GM12878 (cell line): Measurements from ENCODE around the gene METRN. TPM values are rescaled to one million over a fixed set of nuclear protein-coding genes. Genes with fewer than 3 reads are reported as not detected.

ENCODE experiments used
- ATAC-seq: fragments of 200-7000 bp; cut with Tn5 transposase; 3 replicates; pipeline ENCODE4 v1.9.1; 2020; ENCODE audit warnings: mild to moderate bottlenecking, moderate library complexity
- BruUV-seq: library from RNA; stranded (reverse); fragments of 400-500 nt; replicated peaks from 2 replicates; lab custom pipeline; 2021; lab: Mats Ljungman, UMichigan
- CTCF ChIA-PET: fragments of 300-600 bp; sonication (Branson Sonifier 250); formaldehyde crosslinking; extraction: SDS; loops from one replicate; lab custom pipeline; 2021; ENCODE audit warnings: inconsistent platforms; lab: Yijun Ruan, JAX
- POLR2A ChIA-PET: fragments of 350-600 bp; formaldehyde crosslinking; extraction: SDS; loops from one replicate; lab custom pipeline; 2021; ENCODE audit warnings: inconsistent platforms; lab: Charles Lee
- RAD21 ChIA-PET: fragments of 300-600 bp; sonication (Branson Sonifier 250); formaldehyde crosslinking; loops from one replicate; lab custom pipeline; 2023; ENCODE audit warnings: antibody characterized with exemption; ENCODE audit not compliant: unreplicated experiment; lab: Charles Lee
- SMC1A ChIA-PET: fragments of 300-600 bp; sonication (Branson Sonifier 250); formaldehyde crosslinking; loops from one replicate; lab custom pipeline; 2023; ENCODE audit not compliant: unreplicated experiment, uncharacterized antibody; lab: Charles Lee
- DNase-seq: peaks from one replicate; pipeline ENCODE4 v3.0.0-alpha.2; 2011; ENCODE audit warnings: low read depth, low spot score
- FAIRE-seq: peaks from 3 replicates; lab custom pipeline; 2011; peaks lifted over from hg19 to GRCh38; lab: Jason Lieb, UNC
- H2AFZ ChIP-seq: 2 replicates; pipeline ENCODE4 v1.6.0; 2011; ENCODE audit warnings: low read depth, low read length, control low read depth; ENCODE audit not compliant: control insufficient read depth
- H3K27ac ChIP-seq: 2 replicates; pipeline ENCODE4 v1.5.1; 2011; ENCODE audit warnings: control low read depth; ENCODE audit not compliant: control insufficient read depth, insufficient read depth
- H3K27me3 ChIP-seq, 2 experiments: replicated peaks in 1 of 2; 2 replicates each; pipeline versions ENCODE4 v1.6.0 to v1.6.1; 2011; ENCODE audit warnings: low read length in 1 of 2; ENCODE audit not compliant: control insufficient read depth in 2 of 2, insufficient read depth in 2 of 2
- H3K36me3 ChIP-seq, 2 experiments: 2 replicates each; pipeline ENCODE4 v1.5.1; 2011; ENCODE audit warnings: low read length in 1 of 2; ENCODE audit not compliant: control insufficient read depth in 2 of 2, insufficient read depth in 2 of 2
- H3K4me1 ChIP-seq: 2 replicates; pipeline ENCODE4 v1.6.1; 2011; ENCODE audit warnings: mild to moderate bottlenecking, low read length, moderate library complexity, mixed read lengths; ENCODE audit not compliant: control insufficient read depth, insufficient read depth
- H3K4me2 ChIP-seq: 2 replicates; pipeline ENCODE4 v1.6.0; 2011; ENCODE audit warnings: control low read depth; ENCODE audit not compliant: control insufficient read depth, insufficient read depth
- H3K4me3 ChIP-seq: fragments of 200-600 bp; sonication (generic); 2 replicates; pipeline ENCODE4 v1.5.1; 2016
- H3K79me2 ChIP-seq: 2 replicates; pipeline ENCODE4 v1.6.0; 2011; ENCODE audit warnings: low read length; ENCODE audit not compliant: control insufficient read depth, insufficient read depth
- H3K9ac ChIP-seq: 2 replicates; pipeline ENCODE4 v1.8.0; 2011; ENCODE audit warnings: low read length, control low read depth, mixed read lengths; ENCODE audit not compliant: control insufficient read depth, insufficient read depth
- H3K9me3 ChIP-seq: replicated peaks from 3 replicates; pipeline ENCODE4 v1.5.1; 2011; ENCODE audit warnings: mild to moderate bottlenecking, low read length; ENCODE audit not compliant: control insufficient read depth, insufficient read depth
- H4K20me1 ChIP-seq: 2 replicates; pipeline ENCODE4 v1.6.0; 2011; ENCODE audit not compliant: control insufficient read depth, insufficient read depth
- CUX1 ChIP-seq: IDR thresholded peaks from 2 replicates; pipeline ENCODE4 v1.6.1; 2012; ENCODE audit warnings: improper control_type of control experiment, low read depth, low read length; ENCODE audit not compliant: insufficient replicate concordance
- EZH2 ChIP-seq: IDR thresholded peaks from 2 replicates; pipeline ENCODE4 v1.6.1; 2012; ENCODE audit warnings: low read depth, mild to moderate bottlenecking, control low read depth, inconsistent platforms, low read length, borderline replicate concordance; ENCODE audit not compliant: control insufficient read depth
- WGBS: methylation state at CpG from one replicate; pipeline ENCODE4 v1.1.6; 2016; ENCODE audit warnings: low lambda C conversion rate; ENCODE audit not compliant: insufficient replicate concordance, insufficient coverage; ENCODE audit errors: missing lambda C conversion rate; 5-methylcytosine and 5-hydroxymethylcytosine counted together
- in situ Hi-C: fragments of 300-500 bp; cut with MboI; formaldehyde crosslinking; loops from 9 replicates; pipeline ENCODE4 v1.14.3; 2018; ENCODE audit warnings: mixed read lengths
- intact Hi-C: fragments of 100-400 bp; cut with micrococcal nuclease; formaldehyde crosslinking; loops from one replicate; pipeline ENCODE4 v1.14.2; 2022; ENCODE audit not compliant: unreplicated experiment
- polyA plus RNA-seq, 11 experiments: library from polyadenylated mRNA; depleted of rRNA in 4 of 11; unstranded in 6 of 11; stranded (reverse) in 5 of 11; fragments of >200 nt; fragmentation: Nextera tagmentation in 4 of 11; fragmentation: Illumina TruSeq in 1 of 11; extraction: Ambion mirVana in 4 of 11; extraction: Trizol in 1 of 11; gene quantifications; 1 replicate in 1 of 11; 2 replicates in 10 of 11; pipeline versions ENCODE4 v1.2.1 to v1.2.3, GENCODE V29; 2011 to 2016; ENCODE audit warnings: inconsistent platforms in 2 of 11, missing spikeins in 2 of 11, low read depth in 1 of 11
- total RNA-seq, 4 experiments: library from RNA; depleted of rRNA in 3 of 4; stranded (reverse); fragments of >200 nt in 3 of 4; fragmentation: Illumina TruSeq in 1 of 4; extraction: Trizol in 1 of 4; gene quantifications; 2 replicates each; pipeline versions ENCODE4 v1.2.1 to v1.2.3, GENCODE V29; 2013 to 2021

METRN gene
- total and polyA plus RNA-seq, 10 of the 15 experiments (the other 5 are each of a cell fraction or from before 2014, with no cell fraction given): 0.11 to 12.8 (median 1.1) TPM; not detected in 1

DNA sequence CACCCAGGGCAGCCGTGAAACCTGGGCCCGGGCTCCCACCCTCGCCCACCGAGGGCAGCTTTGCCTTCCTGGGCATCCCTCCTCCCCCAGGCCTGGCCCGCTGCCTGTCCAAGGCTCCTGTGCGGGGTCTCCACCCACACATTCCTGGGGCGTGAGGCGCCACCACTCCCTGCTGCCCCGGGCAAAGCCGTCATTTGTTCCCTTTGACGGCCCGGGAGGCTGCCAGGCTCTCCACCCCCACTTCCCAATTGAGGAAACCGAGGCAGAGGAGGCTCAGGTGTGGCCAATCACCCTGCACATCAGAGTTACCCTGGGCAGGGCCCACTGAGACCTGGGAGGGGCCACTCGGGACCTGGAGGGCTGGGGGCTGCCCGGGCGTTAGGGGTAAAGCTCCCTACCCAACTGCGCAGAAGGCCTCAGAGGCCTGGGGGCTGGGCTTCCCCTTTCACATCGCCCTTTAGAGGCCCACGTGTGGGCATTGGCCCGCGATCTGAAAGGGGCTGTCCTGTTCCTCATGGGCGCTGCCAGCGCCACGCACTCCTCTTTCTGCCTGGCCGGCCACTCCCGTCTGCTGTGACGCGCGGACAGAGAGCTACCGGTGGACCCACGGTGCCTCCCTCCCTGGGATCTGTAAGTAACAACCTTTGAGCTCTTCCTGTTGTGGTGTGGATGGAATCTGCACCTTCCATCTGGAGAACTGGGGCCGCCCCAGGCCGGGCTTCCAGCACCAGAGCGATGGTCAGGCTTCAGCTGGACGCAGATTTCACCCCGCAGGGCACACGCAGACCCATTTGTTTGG lies 45.8 kb downstream of the METRN start, which contains the start of gene MSLN (continued):
- no peak for TF ChIP-seq CUX1

GRCh38 chr16:761625-762513 lies 47.0 kb downstream of the METRN start:
- BruUV-seq: no TSS peak
- FAIRE-seq: no peak

More at GRCh38 chr16:761625-762513, 47.0 kb downstream of the METRN start:
- Histone ChIP-seq H3K9me3 (no peaks in the 10 kb centered on the region; the same call in 2 of the 3 replicates), H3K27me3 (no peaks in the 10 kb centered on the region), H3K4me2 (no peak overlapping the region), H3K9ac (no peak overlapping the region), H3K4me1 (no peaks in the 10 kb centered on the region), H3K79me2 (no peaks in the 10 kb centered on the region), H3K4me3 (no peak overlapping the region), H3K27ac (no peak overlapping the region), H3K36me3 (no peaks in the 10 kb centered on the region), H2AFZ (no peak overlapping the region), H4K20me1 (no peaks in the 10 kb centered on the region)
- CTCF ChIA-PET: no interaction called here
- ATAC-seq (no peak), DNase-seq (no peak)
- in situ Hi-C loops (no loop called here), intact Hi-C loops (no loop called here)
- 29% methylated on average over 20 of the region's 22 CpGs for WGBS
- RAD21 ChIA-PET: no interaction called here
- SMC1A ChIA-PET: no interaction called here
- POLR2A ChIA-PET: no interaction called here
- TF ChIP-seq EZH2: no peak
